Right ventricle myocardium inferior (tissue), 1 donor: ENCODE results near the gene CCDC167. TPM values are rescaled to one million over a fixed set of nuclear protein-coding genes. Genes with fewer than 3 reads are reported as not detected.
"Not testable (repeated sequence)": the region's sequence is repeated elsewhere in the genome, so short reads cannot be mapped to it uniquely, and the experiment has no call there.

ENCODE experiments used
- ATAC-seq: fragments of 200-7000 bp; cut with Tn5 transposase; one replicate; pipeline ENCODE4 v1.9.1; 2020; ENCODE audit warnings: mild to moderate bottlenecking, moderate library complexity
- DNase-seq: peaks from one replicate; pipeline ENCODE4 v3.0.0; 2021; ENCODE audit errors: missing footprints
- intact Hi-C: fragments of 100-400 bp; cut with DNase I; formaldehyde crosslinking; loops from one replicate; pipeline ENCODE4 v1.11.0; 2022
- total RNA-seq: library from RNA; stranded (reverse); fragmentation: NEBNext Ultra II Directional; extraction: Animal tissue kit (Norgen Biotek cat#: 25700); gene quantifications from one replicate; pipeline ENCODE4 v1.2.1, GENCODE V29; 2021
- donor health status: DM: no; HTN: yes; CAD: no; lungs with severe emphysema.

The CCDC167 gene
- total RNA-seq, 1 donor from 2014 or later, result 27.1 TPM

DNA sequence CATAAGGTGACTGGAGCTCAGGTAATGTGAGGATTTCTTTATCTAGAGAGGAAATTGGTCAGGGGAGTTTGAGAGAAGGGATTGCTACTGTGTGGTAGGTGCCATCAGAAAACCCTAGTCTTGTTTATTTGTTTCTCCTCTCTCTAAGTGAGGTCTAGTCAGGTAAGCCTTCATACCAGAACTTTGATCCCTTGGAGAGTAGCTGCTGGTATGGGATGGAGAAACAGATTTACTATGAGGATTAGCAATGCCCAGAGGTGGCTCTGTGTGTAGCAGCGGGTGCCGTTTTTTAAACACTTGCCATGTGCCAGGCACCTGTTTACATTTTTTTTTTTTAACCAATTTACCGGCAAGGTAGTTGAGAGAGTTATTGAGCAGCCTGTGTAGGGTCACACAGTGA is 47.2 kb downstream of the CCDC167 start:
- DNase-seq (no peak), ATAC-seq (no peak)
- intact Hi-C loops, result no loop called here

DNA sequence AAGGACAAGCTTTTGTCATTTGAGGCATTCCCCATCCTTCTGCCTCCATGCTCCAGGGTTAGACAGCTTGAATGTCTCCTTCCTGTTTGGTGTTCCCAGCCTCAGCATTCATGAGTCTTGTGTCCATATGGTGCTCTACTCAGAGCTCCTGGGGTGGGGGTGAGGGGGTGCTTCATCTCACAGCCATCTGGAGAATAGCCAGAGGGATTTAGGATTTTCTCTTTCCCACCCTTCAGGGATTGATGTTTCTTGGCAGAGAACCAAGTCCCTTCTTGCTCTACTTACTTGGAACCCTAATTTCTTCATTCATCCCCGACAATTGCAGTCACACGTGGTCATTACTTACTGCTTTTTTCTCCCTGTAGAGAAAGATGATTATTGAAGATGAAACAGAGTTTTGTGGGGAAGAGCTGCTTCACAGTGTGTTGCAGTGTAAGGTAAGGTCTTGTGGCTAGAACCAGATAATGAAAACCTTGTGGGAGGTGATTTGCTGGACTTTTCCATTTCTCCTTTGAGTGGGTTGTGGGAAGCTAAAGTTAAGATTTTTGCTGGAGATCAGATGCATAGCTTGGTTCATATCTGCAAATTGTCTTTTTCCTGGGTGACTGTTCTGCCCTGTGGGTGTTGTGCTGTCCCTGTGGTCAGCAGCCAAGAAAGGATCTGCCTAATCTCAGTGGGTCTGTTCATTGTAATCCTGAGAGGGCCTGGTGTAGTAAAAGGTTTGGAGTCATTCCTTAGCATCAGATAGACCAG is 48.1 kb downstream of the CCDC167 start:
- intact Hi-C loops, result no loop called here
- DNase-seq (no peak), ATAC-seq (no peak)

DNA sequence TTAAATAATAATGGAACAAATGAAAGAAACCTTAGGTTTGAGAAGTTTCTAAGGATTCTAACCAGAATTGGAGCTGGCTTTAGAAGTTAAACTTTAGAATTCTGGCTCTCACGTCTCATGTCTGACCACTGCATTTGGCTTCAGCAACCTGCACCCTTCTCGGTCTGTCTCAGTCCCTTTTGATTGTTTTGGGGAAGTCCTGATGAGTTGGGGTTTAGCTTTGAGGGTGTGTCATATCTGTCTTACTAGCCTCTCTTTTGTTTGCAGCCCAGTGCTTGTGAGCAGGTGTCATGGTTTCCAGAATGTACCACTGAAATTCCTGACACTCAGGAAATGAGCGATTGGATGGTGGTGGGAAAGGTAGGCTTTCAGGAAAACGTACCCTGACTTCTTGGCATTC is 49.7 kb downstream of the CCDC167 start:
- ATAC-seq, result no peak
- intact Hi-C loops, result no loop called here

DNA sequence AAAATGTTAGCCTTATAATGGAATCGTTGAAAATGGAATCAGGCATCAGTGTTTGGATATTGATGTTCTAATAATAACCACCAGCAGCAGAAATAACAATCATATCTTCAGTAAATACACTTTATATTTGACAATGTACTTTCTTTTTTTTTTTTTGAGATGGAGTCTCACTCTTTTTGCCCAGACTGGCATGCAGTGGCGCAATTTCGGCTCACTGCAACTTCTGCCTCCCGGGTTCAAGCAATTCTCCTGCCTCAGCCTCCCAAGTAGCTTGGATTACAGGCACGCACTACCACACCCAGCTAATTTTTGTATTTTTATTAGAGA is 56.5 kb downstream of the CCDC167 start:
- DNase-seq, intact Hi-C loops, ATAC-seq: not testable (repeated sequence)

More for the DNA sequence above, 49.7 kb downstream of the CCDC167 start:
- DNase-seq, result no peak

DNA sequence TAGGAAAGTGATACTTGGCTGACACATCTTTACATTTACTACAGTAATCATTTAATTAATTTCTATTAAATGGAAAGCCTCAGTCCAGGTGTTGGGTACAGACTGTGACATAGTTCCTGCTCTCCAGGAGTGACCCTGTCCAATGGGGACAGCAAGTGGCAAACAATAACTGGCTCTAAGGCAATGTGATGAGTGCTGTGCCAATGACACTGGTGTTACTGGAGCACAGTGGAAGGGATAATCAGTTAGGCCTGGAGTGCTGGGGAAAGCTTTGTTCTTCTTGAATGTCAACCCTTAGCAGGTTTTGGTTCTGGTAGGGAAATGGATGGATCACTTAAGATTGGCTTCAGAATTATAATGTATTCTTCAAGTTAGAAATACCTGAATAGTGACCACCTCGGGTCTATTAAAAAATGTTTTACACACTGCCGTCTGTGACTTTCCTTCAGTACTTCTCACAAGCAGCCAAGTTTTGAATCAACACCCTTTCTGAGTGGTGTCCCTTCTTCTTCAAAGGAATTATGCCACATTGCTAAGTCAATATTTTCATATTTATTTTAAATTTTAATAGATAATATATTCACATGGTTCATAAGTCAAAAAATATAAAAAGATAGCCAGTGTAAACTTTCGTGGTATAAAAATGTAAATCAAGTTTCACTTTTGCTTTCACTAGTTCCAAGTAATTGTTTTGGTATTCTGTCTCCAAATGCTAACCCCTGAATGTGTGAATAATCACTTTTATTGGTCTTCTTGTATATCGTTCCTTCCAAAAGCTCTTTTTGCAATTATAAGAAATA is 57.1 kb downstream of the CCDC167 start:
- intact Hi-C loops, result no loop called here
- DNase-seq, result no peak
- peak; percentile 90 for ATAC-seq

DNA sequence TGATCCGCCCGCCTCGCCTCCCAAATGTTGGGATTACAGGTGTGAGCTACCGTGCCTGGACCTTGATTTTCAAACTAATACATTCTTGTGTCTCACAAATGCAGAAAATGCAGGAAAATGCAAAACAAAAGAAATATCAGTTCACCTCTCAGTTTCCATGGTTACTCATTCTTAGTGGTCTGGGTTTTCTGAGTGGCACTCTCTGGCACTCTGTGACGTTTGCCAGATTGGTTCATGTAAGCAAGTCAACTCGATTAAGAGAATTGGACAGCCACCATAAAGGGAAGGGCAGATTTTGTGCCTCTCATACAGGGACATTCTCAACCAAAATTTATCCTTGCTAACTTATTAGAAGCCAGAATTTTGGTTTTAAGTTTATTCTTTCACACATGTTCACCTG is 58.0 kb downstream of the CCDC167 start:
- intact Hi-C loops, result no loop called here
- no peak for ATAC-seq
- DNase-seq, result no peak

DNA sequence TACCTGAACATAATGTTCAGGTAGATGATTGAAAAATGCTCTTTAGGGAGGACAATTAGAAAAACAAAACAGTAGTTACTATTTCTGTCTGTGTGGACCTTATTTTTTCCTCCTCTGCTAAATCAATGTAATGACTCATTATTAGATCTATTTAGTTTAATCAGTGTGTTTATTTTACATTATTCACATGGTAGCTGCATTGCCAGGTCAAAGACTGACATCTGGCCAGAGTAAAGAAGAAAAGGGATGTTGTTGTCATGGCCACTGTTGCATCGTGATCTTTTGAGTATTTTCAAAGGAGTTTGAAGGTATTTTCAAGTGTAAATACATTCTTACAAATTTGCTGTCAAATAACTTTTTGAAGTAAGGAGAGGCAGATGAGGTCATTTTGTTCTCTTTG is 60.8 kb downstream of the CCDC167 start:
- no peak for DNase-seq
- intact Hi-C loops, result no loop called here
- ATAC-seq, result no peak

DNA sequence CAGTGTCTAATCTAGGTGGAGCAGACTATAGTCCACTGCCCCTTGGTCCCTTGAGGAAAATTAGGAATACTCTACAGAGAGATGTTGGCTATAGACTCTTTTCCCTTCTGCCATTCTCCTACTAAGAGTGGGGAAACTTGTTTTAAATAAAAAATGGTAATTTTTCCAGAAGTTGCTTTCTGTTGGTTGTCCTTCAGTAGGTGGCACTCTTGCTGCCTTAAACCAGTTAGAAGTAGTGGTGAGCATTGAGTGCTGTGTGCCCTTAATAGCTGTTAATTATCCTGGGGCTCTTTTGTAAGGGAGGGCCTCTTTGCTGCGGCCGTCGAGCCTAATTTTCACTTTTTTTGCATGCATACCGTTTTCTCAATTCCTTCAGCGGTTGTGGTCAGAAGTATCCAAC is 63.9 kb downstream of the CCDC167 start:
- DNase-seq, result no peak
- intact Hi-C loops, result no loop called here
- no peak for ATAC-seq

DNA sequence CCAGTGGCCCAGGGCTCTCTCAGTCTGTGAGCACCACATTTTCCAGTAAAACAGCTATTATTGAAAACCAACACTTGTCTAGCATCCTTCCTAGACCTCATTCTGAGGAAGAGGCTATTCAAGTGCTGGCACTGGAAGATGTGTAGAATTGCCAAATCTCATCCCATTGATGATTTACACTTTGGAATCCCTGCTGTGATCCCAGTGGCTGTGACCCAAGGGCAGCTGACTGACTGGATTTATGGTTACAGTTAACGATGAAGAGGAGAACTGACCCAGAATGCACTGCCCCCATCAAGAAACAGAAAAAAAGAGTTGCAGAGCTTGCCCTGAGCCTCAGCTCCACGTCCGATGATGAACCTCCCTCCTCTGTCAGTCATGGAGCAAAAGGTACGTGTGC is 64.3 kb downstream of the CCDC167 start:
- DNase-seq (no peak), ATAC-seq (no peak)
- intact Hi-C loops, result no loop called here

DNA sequence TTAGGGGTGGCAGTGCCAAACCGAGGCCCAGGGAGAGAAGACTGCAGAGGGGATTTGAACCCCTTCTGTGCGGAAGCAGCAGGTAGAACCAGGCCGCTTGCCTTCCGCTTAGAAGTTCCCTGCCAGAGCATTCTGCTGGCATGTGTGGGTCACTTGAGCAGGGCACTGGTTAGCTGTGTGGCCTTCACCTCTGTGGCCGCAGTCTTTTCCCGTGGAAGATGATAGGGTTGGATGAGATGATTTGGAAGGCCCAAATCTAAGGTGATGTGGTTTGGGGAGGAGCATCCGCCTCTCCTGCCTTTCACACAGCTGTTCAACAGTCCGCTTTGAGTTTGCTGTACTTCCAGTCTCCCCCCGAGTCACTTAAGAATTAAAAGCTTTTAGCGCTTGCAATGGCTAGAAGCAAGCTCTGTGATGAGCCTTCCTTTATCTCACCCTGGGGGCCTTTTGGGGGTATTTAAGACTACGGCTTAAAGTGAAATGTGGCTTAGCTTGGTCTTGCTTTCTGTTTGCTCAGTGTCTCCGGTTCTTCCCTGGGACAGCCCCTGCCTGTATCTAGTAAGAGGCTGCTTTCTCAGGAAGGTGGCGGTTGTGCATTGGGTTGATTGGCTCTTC is 65.9 kb downstream of the CCDC167 start:
- ATAC-seq (peak; percentile 39), DNase-seq (no peak)
- intact Hi-C loops, result no loop called here

Other genes starting within 250 kb of the CCDC167 start
- 6.3 TPM for gene TBC1D22B, start 242.1 kb downstream of the CCDC167 start, total RNA-seq
- gene TMEM217, start 241.7 kb downstream of the CCDC167 start, total RNA-seq, result 0.30 TPM
- 14.9 TPM for gene RNF8, start 145.9 kb downstream of the CCDC167 start, total RNA-seq
- gene CMTR1, start 66.7 kb downstream of the CCDC167 start, total RNA-seq, result 29.3 TPM
- gene MDGA1, start 198.0 kb upstream of the CCDC167 start, total RNA-seq, result 10.9 TPM